Activated naive CD4-positive, alpha-beta T cell treated with anti-CD3 and anti-CD28 coated beads for 36 hours (primary cell): ENCODE data around the gene CCR8. TPM values are rescaled to one million over a fixed set of nuclear protein-coding genes. Genes with fewer than 3 reads are reported as not detected.

Experiments used
- CTCF ChIA-PET: fragments of 350-600 bp; sonication (Branson Sonifier 250); formaldehyde crosslinking; loops from one replicate; lab custom pipeline; 2021; ENCODE audit warnings: antibody characterized with exemption; lab: Charles Lee
- DNase-seq: peaks from one replicate; pipeline ENCODE4 v3.0.0-alpha.2; 2020
- H3K27ac Mint-ChIP-seq: one replicate; pipeline ENCODE4 v1.8.0; 2021; ENCODE audit warnings: mild to moderate bottlenecking, mixed read lengths
- H3K27me3 Mint-ChIP-seq: one replicate; pipeline ENCODE4 v1.8.0; 2021; ENCODE audit warnings: low read depth, mixed read lengths
- H3K36me3 Mint-ChIP-seq: one replicate; pipeline ENCODE4 v1.8.0; 2021; ENCODE audit warnings: low read depth, mixed read lengths
- H3K4me1 Mint-ChIP-seq: one replicate; pipeline ENCODE4 v1.8.0; 2021; ENCODE audit warnings: low read depth, mixed read lengths
- H3K4me3 Mint-ChIP-seq: one replicate; pipeline ENCODE4 v1.8.0; 2021; ENCODE audit warnings: mild to moderate bottlenecking, moderate library complexity, mixed read lengths
- H3K9me3 Mint-ChIP-seq: one replicate; pipeline ENCODE4 v1.8.0; 2021; ENCODE audit warnings: mixed read lengths
- intact Hi-C: fragments of 100-400 bp; cut with micrococcal nuclease; formaldehyde crosslinking; loops from one replicate; pipeline ENCODE4 v1.15.1; 2023
- total RNA-seq, 2 experiments: library from RNA; stranded (reverse); gene quantifications; one replicate each; pipeline ENCODE4 v1.2.3, GENCODE V29; 2021

The CCR8 gene
- total RNA-seq, 2 experiments from 2014 or later: not detected

- intact Hi-C loops: loop anchor here (5.0 kb wide), 1 partner anchor 174 kb away; no protein-coding TSS in a partner anchor
- H3K27me3 Mint-ChIP-seq: no peaks in the 10 kb centered on the region
- no peak overlapping the region for H3K4me3 Mint-ChIP-seq
- no peak overlapping the region for H3K27ac Mint-ChIP-seq
- peaks cover 20% of the 10 kb centered on the region for H3K4me1 Mint-ChIP-seq
- no peaks in the 10 kb centered on the region for H3K36me3 Mint-ChIP-seq
- H3K9me3 Mint-ChIP-seq: no peaks in the 10 kb centered on the region
- CTCF ChIA-PET: no interaction called here
- no peak for DNase-seq
These were observed 51.9 kb downstream of the CCR8 start for GRCh38 chr3:39381432-39381831.

Other genes with a start within 250 kb of the CCR8 start
- gene GORASP1, start 222.1 kb upstream of the CCR8 start, total RNA-seq: 10 to 100 TPM; 19.0 to 21.8 TPM
- 1 to 10 TPM; 1.5 to 1.6 TPM for gene TTC21A, start 222.0 kb upstream of the CCR8 start, total RNA-seq
- 10 to 100 TPM; 66.5 to 71.0 TPM for gene CSRNP1, start 176.1 kb upstream of the CCR8 start, total RNA-seq
- under 1 TPM; 0.62 to 0.72 TPM for gene XIRP1, start 137.1 kb upstream of the CCR8 start, total RNA-seq
- not detected for gene CX3CR1, start 49.7 kb upstream of the CCR8 start, total RNA-seq
- gene SLC25A38, start 53.7 kb downstream of the CCR8 start, total RNA-seq: 10 to 100 TPM; 20.9 to 21.0 TPM
- gene RPSA, start 77.0 kb downstream of the CCR8 start, total RNA-seq: 1,000 to 10,000 TPM; 3,309 to 3,414 TPM
- gene MOBP, start 138.0 kb downstream of the CCR8 start, total RNA-seq: not detected